Epithelial cell of proximal tubule (primary cell): ENCODE measurements around the gene BFSP2. TPM values are rescaled to one million over a fixed set of nuclear protein-coding genes. Genes with fewer than 3 reads are reported as not detected.

ENCODE experiments used
- DNase-seq: peaks from one replicate; pipeline ENCODE4 v3.0.0-alpha.2; 2011; ENCODE audit warnings: low read depth
- H3K4me3 ChIP-seq: 2 replicates; pipeline ENCODE4 v1.5.1; 2011; ENCODE audit warnings: low read depth, mild to moderate bottlenecking, low read length
- CTCF ChIP-seq: conservative IDR thresholded peaks from 2 replicates; pipeline ENCODE4 v1.5.1; 2012; ENCODE audit warnings: low read depth, mild to moderate bottlenecking, low read length
- total RNA-seq: library from RNA; depleted of rRNA; stranded (reverse); fragments of >200 nt; gene quantifications from 2 replicates; pipeline ENCODE4 v1.2.3, GENCODE V29; 2015

Gene BFSP2
- total RNA-seq, 1 donor from 2014 or later = not detected

- no peak overlapping the region for H3K4me3 ChIP-seq
- DNase-seq = no peak
- no peak for TF ChIP-seq CTCF
These were observed 12.5 kb upstream of the BFSP2 start for GRCh38 chr3:133387341-133387740.

- no peak overlapping the region for H3K4me3 ChIP-seq
- DNase-seq = no peak
- TF ChIP-seq CTCF = no peak
These were observed 11.0 kb upstream of the BFSP2 start for GRCh38 chr3:133388696-133389395.

- no peak for TF ChIP-seq CTCF
- H3K4me3 ChIP-seq = no peak overlapping the region
- DNase-seq = no peak
These were observed 9.1 kb upstream of the BFSP2 start for GRCh38 chr3:133390715-133391114.

GRCh38 chr3:133393204-133393603 is 6.7 kb upstream of the BFSP2 start:
- DNase-seq = no peak
- no peak overlapping the region for H3K4me3 ChIP-seq
- TF ChIP-seq CTCF = no peak

GRCh38 chr3:133393691-133394474 is 6.0 kb upstream of the BFSP2 start:
- H3K4me3 ChIP-seq = no peak overlapping the region
- TF ChIP-seq CTCF = no peak
- DNase-seq = no peak

GRCh38 chr3:133394561-133395311 is 5.1 kb upstream of the BFSP2 start:
- no peak for DNase-seq
- no peak overlapping the region for H3K4me3 ChIP-seq
- no peak for TF ChIP-seq CTCF
